AG08396 (cell line): ENCODE measurements around the gene SPANXC.
"Not testable (repeated sequence)": the region's sequence is repeated elsewhere in the genome, so short reads cannot be mapped to it uniquely, and the experiment has no call there.

Source experiments
- DNase-seq: peaks from one replicate; pipeline ENCODE4 v3.0.0; 2012; ENCODE audit warnings: low spot score, mixed read lengths

SPANXC gene, protein sequence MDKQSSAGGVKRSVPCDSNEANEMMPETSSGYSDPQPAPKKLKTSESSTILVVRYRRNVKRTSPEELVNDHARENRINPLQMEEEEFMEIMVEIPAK

GRCh38 chrX:141242417-141242816, at the start of gene SPANXC:
SPANXC (minus strand) TSS chrX:141242517; CDS start chrX:141242457, 60 bp downstream.
- DNase-seq, result not testable (repeated sequence)

DNA sequence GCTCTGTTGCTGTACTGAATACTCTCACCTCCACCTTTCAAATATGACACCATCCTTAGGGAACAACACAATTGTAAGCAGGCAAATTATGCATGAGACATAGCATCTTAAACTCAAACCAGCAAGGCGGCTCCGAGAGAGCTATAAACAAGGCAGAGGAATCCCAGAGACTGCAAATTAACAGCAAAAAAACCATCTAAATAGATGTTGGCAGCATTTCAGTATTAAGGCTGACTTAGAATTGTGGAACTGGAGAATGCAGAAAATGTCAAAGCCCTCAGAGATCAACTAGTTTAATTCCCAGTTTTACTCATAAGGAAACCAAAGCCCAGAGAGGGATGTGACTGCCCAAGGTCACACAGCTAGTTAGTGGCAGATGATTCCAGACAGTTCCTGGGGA, 37.2 kb upstream of the SPANXC start:
- DNase-seq, result no peak

DNA sequence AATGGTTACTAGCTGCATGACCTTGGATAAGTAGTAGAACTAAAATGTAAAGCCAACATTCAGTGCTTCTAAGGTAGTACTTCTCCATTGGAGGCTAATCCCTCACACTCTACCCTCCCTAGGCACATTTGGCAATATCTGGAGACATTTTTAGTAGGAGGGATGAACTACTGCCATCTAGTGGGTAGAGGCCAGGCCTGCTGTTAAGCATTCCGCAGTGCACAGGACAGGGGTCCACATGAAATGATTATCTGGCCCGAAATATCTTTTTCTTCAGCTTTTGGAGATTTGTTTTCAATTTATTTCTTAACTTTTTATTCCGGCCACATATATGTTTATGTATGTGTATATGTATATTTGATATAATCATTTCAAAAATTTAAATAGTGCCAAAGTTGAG, 36.0 kb upstream of the SPANXC start:
- DNase-seq, result peak; percentile 8

DNA sequence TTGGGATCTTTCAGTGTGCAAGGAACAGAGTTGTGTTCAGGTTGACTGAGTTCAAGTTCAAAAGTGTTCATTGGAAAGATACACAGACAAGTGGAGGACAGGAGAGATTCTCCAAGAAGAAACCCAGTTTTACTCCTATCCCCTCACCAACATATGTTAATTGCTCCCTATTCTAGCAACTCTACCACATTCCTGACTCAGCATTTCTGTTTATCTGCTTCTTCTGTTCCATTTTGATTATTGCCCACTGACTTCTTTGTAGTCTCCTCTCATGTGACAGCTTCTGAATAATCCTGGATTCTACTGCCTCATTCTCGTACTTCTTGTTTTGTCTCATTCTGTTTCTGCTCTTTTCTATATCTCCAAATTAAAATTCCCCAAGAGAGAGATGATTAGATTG, 15.8 kb upstream of the SPANXC start:
- no peak for DNase-seq

DNA sequence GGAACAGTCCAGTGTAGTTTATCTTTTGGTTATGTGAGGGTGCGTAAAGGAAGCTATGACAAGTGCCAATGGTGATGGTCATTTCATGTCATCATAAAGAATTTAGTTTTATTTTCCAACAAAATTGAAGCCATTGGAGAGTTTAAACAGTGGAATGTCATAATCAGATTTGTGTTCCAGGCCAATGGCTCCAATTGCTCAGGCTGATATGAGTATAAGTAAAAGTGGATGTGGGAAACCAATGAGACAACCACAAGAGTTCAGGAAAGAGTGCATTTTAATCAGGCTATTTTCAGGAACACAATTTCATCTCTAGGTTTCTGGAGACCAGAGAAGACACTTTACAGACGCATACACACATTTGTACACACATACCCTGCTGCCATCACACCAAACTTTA, 20.7 kb downstream of the SPANXC start:
- no peak for DNase-seq

- peak; percentile 55 for DNase-seq
Measured at GRCh38 chrX:141220342-141221008, 21.8 kb downstream of the SPANXC start.

- DNase-seq, result no peak
Measured at GRCh38 chrX:141214196-141214595, 28.1 kb downstream of the SPANXC start.

DNA sequence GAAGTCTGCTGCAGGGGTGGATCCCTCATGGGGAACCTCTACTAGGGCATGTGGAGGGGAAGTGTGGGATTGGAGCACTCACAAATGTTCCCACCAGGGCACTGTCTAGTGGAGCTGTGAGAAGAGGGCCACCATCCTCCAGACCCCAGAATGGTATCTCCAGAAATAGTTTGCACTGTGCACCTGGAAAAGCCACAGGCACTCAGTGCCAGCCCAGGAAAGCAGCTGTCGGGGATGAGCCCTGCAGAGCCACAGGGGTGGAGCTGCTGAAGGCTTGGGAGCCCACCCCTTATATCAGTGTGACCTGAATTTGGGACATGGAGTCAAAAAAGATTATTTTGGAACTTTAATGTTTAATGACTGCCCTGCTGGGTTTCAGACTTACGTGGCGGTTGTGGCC, 40.4 kb downstream of the SPANXC start:
- DNase-seq, result no peak
